Neutrophil (primary cell): ENCODE results near the gene TSC22D3.

Experiments used
- H3K27ac ChIP-seq: fragments of 200-600 bp; sonication (generic); 2 replicates; pipeline ENCODE4 v1.5.1; 2016; ENCODE audit warnings: mild to moderate bottlenecking, moderate library complexity
- H3K27me3 ChIP-seq: fragments of 200-600 bp; sonication (generic); 2 replicates; pipeline ENCODE4 v1.6.0; 2016; ENCODE audit warnings: mild to moderate bottlenecking
- H3K36me3 ChIP-seq: fragments of 200-600 bp; sonication (generic); 2 replicates; pipeline ENCODE4 v1.5.1; 2017
- H3K4me1 ChIP-seq, 2 experiments: fragments of 200-600 bp in 1 of 2; sonication (generic) in 1 of 2; 1 replicate in 1 of 2; 2 replicates in 1 of 2; pipeline versions ENCODE4 v1.5.1 to v1.6.1; 2013 to 2016; ENCODE audit warnings: low read depth in 1 of 2, low read length in 1 of 2, mild to moderate bottlenecking in 1 of 2, moderate library complexity in 1 of 2; ENCODE audit not compliant: control insufficient read depth in 1 of 2, insufficient read depth in 1 of 2
- H3K4me3 ChIP-seq, 2 experiments: fragments of 200-600 bp in 1 of 2; sonication (generic) in 1 of 2; 1 replicate in 1 of 2; 2 replicates in 1 of 2; pipeline ENCODE4 v1.5.1; 2013 to 2016; ENCODE audit warnings: low read depth in 1 of 2, low read length in 1 of 2, mild to moderate bottlenecking in 1 of 2, moderate library complexity in 1 of 2
- H3K9me3 ChIP-seq: fragments of 200-600 bp; sonication (generic); 2 replicates; pipeline ENCODE4 v1.5.1; 2016
- TF ChIP-seq, protein P1 (sequence below): fragments of 200-600 bp; sonication (generic); IDR thresholded peaks from 2 replicates; pipeline ENCODE4 v1.5.1; 2016; ENCODE audit warnings: antibody characterized with exemption

The TSC22D3 gene

DNA sequence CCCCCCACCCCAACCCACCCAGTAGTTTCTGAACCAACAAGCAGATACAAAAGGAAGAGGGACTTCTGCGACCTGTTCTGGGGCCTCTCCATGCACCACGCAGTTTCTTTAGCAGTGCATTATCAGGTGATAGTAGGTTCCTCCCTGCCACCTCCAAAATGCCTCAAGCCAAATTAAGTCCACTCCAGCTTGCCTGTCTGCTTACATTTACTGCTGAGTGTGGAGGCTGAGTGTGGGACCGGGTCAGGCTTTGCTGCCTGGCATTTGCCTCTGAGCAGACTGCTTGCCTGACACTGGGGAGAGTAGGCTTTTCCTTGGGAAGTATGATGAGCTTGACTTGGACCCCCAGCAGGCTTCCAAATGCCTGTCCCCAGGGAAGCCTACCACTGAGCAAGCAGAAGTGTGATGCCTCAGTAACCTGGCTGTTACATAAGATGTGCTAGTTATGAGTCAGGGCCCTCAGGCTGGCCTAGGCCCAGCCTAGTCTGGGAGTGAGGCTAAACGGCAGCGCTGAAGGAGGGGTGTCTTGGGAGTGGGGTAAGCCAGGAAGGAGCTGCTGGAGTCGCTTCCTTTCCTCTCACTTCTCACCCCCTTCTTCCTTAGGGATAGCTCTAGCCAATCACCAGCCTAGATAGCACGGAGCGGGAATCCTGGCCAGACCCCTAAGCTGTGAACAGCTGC, 9.0 kb downstream of the TSC22D3 start:
- no peaks in the 10 kb centered on the region for H3K27me3 ChIP-seq

GRCh38 chrX:107764845-107765608, 10.6 kb downstream of the TSC22D3 start:
- no peaks in the 10 kb centered on the region for H3K4me1 ChIP-seq

More for the DNA sequence above, 9.0 kb downstream of the TSC22D3 start:
- no peaks in the 10 kb centered on the region for H3K9me3 ChIP-seq
- no peaks in the 10 kb centered on the region for H3K4me1 ChIP-seq
- no peak overlapping the region for H3K27ac ChIP-seq
- no peak overlapping the region for H3K4me3 ChIP-seq
- TF ChIP-seq, protein P1, sequence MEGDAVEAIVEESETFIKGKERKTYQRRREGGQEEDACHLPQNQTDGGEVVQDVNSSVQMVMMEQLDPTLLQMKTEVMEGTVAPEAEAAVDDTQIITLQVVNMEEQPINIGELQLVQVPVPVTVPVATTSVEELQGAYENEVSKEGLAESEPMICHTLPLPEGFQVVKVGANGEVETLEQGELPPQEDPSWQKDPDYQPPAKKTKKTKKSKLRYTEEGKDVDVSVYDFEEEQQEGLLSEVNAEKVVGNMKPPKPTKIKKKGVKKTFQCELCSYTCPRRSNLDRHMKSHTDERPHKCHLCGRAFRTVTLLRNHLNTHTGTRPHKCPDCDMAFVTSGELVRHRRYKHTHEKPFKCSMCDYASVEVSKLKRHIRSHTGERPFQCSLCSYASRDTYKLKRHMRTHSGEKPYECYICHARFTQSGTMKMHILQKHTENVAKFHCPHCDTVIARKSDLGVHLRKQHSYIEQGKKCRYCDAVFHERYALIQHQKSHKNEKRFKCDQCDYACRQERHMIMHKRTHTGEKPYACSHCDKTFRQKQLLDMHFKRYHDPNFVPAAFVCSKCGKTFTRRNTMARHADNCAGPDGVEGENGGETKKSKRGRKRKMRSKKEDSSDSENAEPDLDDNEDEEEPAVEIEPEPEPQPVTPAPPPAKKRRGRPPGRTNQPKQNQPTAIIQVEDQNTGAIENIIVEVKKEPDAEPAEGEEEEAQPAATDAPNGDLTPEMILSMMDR, result no peak
- no peaks in the 10 kb centered on the region for H3K36me3 ChIP-seq

GRCh38 chrX:107763647-107764046, 11.9 kb downstream of the TSC22D3 start:
- no peaks in the 10 kb centered on the region for H3K27me3 ChIP-seq
- no peaks in the 10 kb centered on the region for H3K36me3 ChIP-seq
- H3K9me3 ChIP-seq, result no peaks in the 10 kb centered on the region
- TF ChIP-seq, protein P1, result no peak
- H3K27ac ChIP-seq, result no peak overlapping the region
- no peak overlapping the region for H3K4me3 ChIP-seq
- no peaks in the 10 kb centered on the region for H3K4me1 ChIP-seq

More at GRCh38 chrX:107764845-107765608, 10.6 kb downstream of the TSC22D3 start:
- Histone ChIP-seq H3K27ac (no peak overlapping the region), H3K36me3 (no peaks in the 10 kb centered on the region), H3K4me3 (no peak overlapping the region), H3K9me3 (no peaks in the 10 kb centered on the region), H3K27me3 (no peaks in the 10 kb centered on the region)
- TF ChIP-seq, protein P1, result no peak

- TF ChIP-seq, protein P1, result no peak
- Histone ChIP-seq H3K4me3 (no peak overlapping the region), H3K9me3 (no peaks in the 10 kb centered on the region), H3K4me1 (no peaks in the 10 kb centered on the region), H3K27ac (no peak overlapping the region), H3K27me3 (no peaks in the 10 kb centered on the region), H3K36me3 (no peaks in the 10 kb centered on the region)
Observed at GRCh38 chrX:107760304-107761077, 15.1 kb downstream of the TSC22D3 start.

GRCh38 chrX:107758231-107758766, 17.3 kb downstream of the TSC22D3 start:
- H3K27me3 ChIP-seq, result no peaks in the 10 kb centered on the region
- H3K9me3 ChIP-seq, result no peaks in the 10 kb centered on the region
- H3K27ac ChIP-seq, result no peak overlapping the region
- TF ChIP-seq, protein P1, result no peak
- no peaks in the 10 kb centered on the region for H3K4me1 ChIP-seq
- no peak overlapping the region for H3K4me3 ChIP-seq
- H3K36me3 ChIP-seq, result no peaks in the 10 kb centered on the region
